T-helper 17 cell (primary cell): ENCODE data around the gene GIPR. TPM values are rescaled to one million over a fixed set of nuclear protein-coding genes. Genes with fewer than 3 reads are reported as not detected.
A peak's percentile ranks its signal among the peaks of the same experiment; 100 is the strongest.
"Not testable (repeated sequence)": the region's sequence is repeated elsewhere in the genome, so short reads cannot be mapped to it uniquely, and the experiment has no call there.

ENCODE experiments used
- ATAC-seq: fragments of 150-1000 bp; cut with Tn5 transposase; 2 replicates; pipeline ENCODE4 v1.10.0; 2021; ENCODE audit warnings: mild to moderate bottlenecking, moderate library complexity
- DNase-seq, 3 donors: peaks; one replicate each; pipeline versions ENCODE4 v3.0.0 to v3.0.0-alpha.2; 2020 to 2021
- H3K9me3 ChIP-seq: one replicate; pipeline ENCODE4 v1.7.0; 2013; ENCODE audit warnings: low read length, mild to moderate bottlenecking; ENCODE audit not compliant: control insufficient read depth, poor library complexity, severe bottlenecking
- H3K27ac Mint-ChIP-seq: one replicate; pipeline ENCODE4 v1.8.0; 2022; ENCODE audit warnings: mild to moderate bottlenecking, moderate library complexity, mixed read lengths
- H3K27me3 Mint-ChIP-seq: one replicate; pipeline ENCODE4 v1.8.0; 2022; ENCODE audit warnings: mixed read lengths
- H3K36me3 Mint-ChIP-seq: one replicate; pipeline ENCODE4 v1.8.0; 2022; ENCODE audit warnings: low read depth, mixed read lengths
- H3K4me1 Mint-ChIP-seq: one replicate; pipeline ENCODE4 v1.8.0; 2022; ENCODE audit warnings: mild to moderate bottlenecking, mixed read lengths
- H3K4me3 Mint-ChIP-seq: one replicate; pipeline ENCODE4 v1.8.0; 2022; ENCODE audit warnings: mild to moderate bottlenecking, moderate library complexity, mixed read lengths
- total RNA-seq, 4 donors: library from RNA in 2 of 4; stranded (reverse) in 2 of 4; gene quantifications; one replicate each; pipeline ENCODE4 v1.2.3 and lab custom pipeline; 2022 to 2026

The GIPR gene
- total RNA-seq: 1 to 10 TPM; 2.3 to 4.6 TPM
- 2.3 to 3.5 reads per million in 2 donors for total RNA-seq (lab: John Stamatoyannopoulos, UW)

GRCh38 chr19:45667620-45668341 is at the start of gene GIPR:
GIPR (plus strand) TSS chr19:45668221; CDS start chr19:45669521, 1,300 bp downstream.
- Mint-ChIP-seq H3K27me3 (peaks cover 40% of the 10 kb centered on the region), H3K27ac (peak within 1 kb of the TSS; percentile 90), H3K4me1 (peaks cover 36% of the 10 kb centered on the region), H3K4me3 (peak within 1 kb of the TSS; percentile 99), H3K36me3 (peaks cover 11% of the 10 kb centered on the region)
- ATAC-seq (peak; percentile 40), DNase-seq (peak in 2 of 3 donors; percentile 42 to 50)
- no peaks in the 10 kb centered on the region for H3K9me3 ChIP-seq

GRCh38 chr19:45621389-45621788 is 46.6 kb upstream of the GIPR start:
- H3K36me3 Mint-ChIP-seq: peaks cover 13% of the 10 kb centered on the region
- no peaks in the 10 kb centered on the region for H3K27me3 Mint-ChIP-seq

GRCh38 chr19:45621976-45622503 is 46.0 kb upstream of the GIPR start:
- Mint-ChIP-seq H3K4me1 (peaks cover 13% of the 10 kb centered on the region), H3K27ac (peak overlapping the region; percentile 51), H3K4me3 (no peak overlapping the region), H3K27me3 (no peaks in the 10 kb centered on the region), H3K36me3 (peaks cover 13% of the 10 kb centered on the region)
- no peaks in the 10 kb centered on the region for H3K9me3 ChIP-seq
- DNase-seq: no peak
- no peak for ATAC-seq

More at GRCh38 chr19:45621389-45621788, 46.6 kb upstream of the GIPR start:
- no peaks in the 10 kb centered on the region for H3K9me3 ChIP-seq
- ATAC-seq: no peak
- H3K4me1 Mint-ChIP-seq: peaks cover 13% of the 10 kb centered on the region
- peak overlapping the region; percentile 51 for H3K27ac Mint-ChIP-seq
- no peak for DNase-seq
- H3K4me3 Mint-ChIP-seq: no peak overlapping the region

GRCh38 chr19:45623984-45624383 is 44.0 kb upstream of the GIPR start:
- DNase-seq: no peak
- no peak overlapping the region for H3K4me3 Mint-ChIP-seq
- H3K4me1 Mint-ChIP-seq: peaks cover 13% of the 10 kb centered on the region
- H3K36me3 Mint-ChIP-seq: peaks cover 15% of the 10 kb centered on the region
- peak overlapping the region; percentile 85 for H3K27ac Mint-ChIP-seq
- H3K27me3 Mint-ChIP-seq: no peaks in the 10 kb centered on the region
- ATAC-seq: no peak
- H3K9me3 ChIP-seq: no peaks in the 10 kb centered on the region

GRCh38 chr19:45628219-45628618 is 39.8 kb upstream of the GIPR start:
- peaks cover 10% of the 10 kb centered on the region for H3K36me3 Mint-ChIP-seq
- DNase-seq: not testable (repeated sequence)

GRCh38 chr19:45629704-45630103 is 38.3 kb upstream of the GIPR start:
- Mint-ChIP-seq H3K27me3 (no peaks in the 10 kb centered on the region), H3K4me1 (no peaks in the 10 kb centered on the region), H3K36me3 (peaks cover 4% of the 10 kb centered on the region), H3K27ac (peak overlapping the region; percentile 49), H3K4me3 (no peak overlapping the region)
- no peak for ATAC-seq
- DNase-seq: no peak
- H3K9me3 ChIP-seq: no peaks in the 10 kb centered on the region

More at GRCh38 chr19:45628219-45628618, 39.8 kb upstream of the GIPR start:
- not testable (repeated sequence) for H3K27ac Mint-ChIP-seq, H3K4me1 Mint-ChIP-seq, H3K9me3 ChIP-seq, ATAC-seq, H3K27me3 Mint-ChIP-seq, H3K4me3 Mint-ChIP-seq

GRCh38 chr19:45630463-45630862 is 37.6 kb upstream of the GIPR start:
- H3K9me3 ChIP-seq: no peaks in the 10 kb centered on the region
- H3K36me3 Mint-ChIP-seq: peaks cover 4% of the 10 kb centered on the region
- no peak for ATAC-seq
- H3K4me1 Mint-ChIP-seq: no peaks in the 10 kb centered on the region
- no peak overlapping the region for H3K27ac Mint-ChIP-seq
- no peak overlapping the region for H3K4me3 Mint-ChIP-seq
- no peak for DNase-seq
- no peaks in the 10 kb centered on the region for H3K27me3 Mint-ChIP-seq

GRCh38 chr19:45632468-45633196 is 35.4 kb upstream of the GIPR start:
- no peak overlapping the region for H3K4me3 Mint-ChIP-seq
- H3K9me3 ChIP-seq: no peaks in the 10 kb centered on the region
- no peaks in the 10 kb centered on the region for H3K36me3 Mint-ChIP-seq
- H3K27ac Mint-ChIP-seq: no peak overlapping the region
- DNase-seq (peak in 2 of 3 donors; percentile 24 to 34), ATAC-seq (peak; percentile 39)
- H3K27me3 Mint-ChIP-seq: no peaks in the 10 kb centered on the region
- no peaks in the 10 kb centered on the region for H3K4me1 Mint-ChIP-seq

GRCh38 chr19:45636275-45636674 is 31.7 kb upstream of the GIPR start:
- ATAC-seq: no peak
- no peak for DNase-seq
- no peaks in the 10 kb centered on the region for H3K9me3 ChIP-seq
- Mint-ChIP-seq H3K4me3 (no peak overlapping the region), H3K36me3 (no peaks in the 10 kb centered on the region), H3K4me1 (peaks cover 14% of the 10 kb centered on the region), H3K27ac (no peak overlapping the region), H3K27me3 (no peaks in the 10 kb centered on the region)

- H3K36me3 Mint-ChIP-seq: no peaks in the 10 kb centered on the region
- H3K9me3 ChIP-seq: no peaks in the 10 kb centered on the region
- ATAC-seq (no peak), DNase-seq (no peak)
- no peak overlapping the region for H3K27ac Mint-ChIP-seq
- no peak overlapping the region for H3K4me3 Mint-ChIP-seq
- H3K27me3 Mint-ChIP-seq: no peaks in the 10 kb centered on the region
- H3K4me1 Mint-ChIP-seq: peaks cover 19% of the 10 kb centered on the region
These were observed 31.1 kb upstream of the GIPR start for GRCh38 chr19:45636902-45637301.

GRCh38 chr19:45637890-45638667 is 29.9 kb upstream of the GIPR start:
- no peak for ATAC-seq
- no peaks in the 10 kb centered on the region for H3K36me3 Mint-ChIP-seq
- H3K9me3 ChIP-seq: no peaks in the 10 kb centered on the region
- H3K4me3 Mint-ChIP-seq: peak overlapping the region; percentile 94
- peaks cover 26% of the 10 kb centered on the region for H3K4me1 Mint-ChIP-seq
- no peak for DNase-seq
- peak overlapping the region; percentile 80 for H3K27ac Mint-ChIP-seq
- no peaks in the 10 kb centered on the region for H3K27me3 Mint-ChIP-seq

GRCh38 chr19:45638930-45639729 is 28.9 kb upstream of the GIPR start, which contains the start of gene EML2:
EML2 (minus strand) TSS chr19:45639397; CDS start chr19:45639376, 21 bp downstream.
- H3K27ac Mint-ChIP-seq: peak within 1 kb of the TSS; percentile 93
- ATAC-seq: no peak
- H3K27me3 Mint-ChIP-seq: no peaks in the 10 kb centered on the region
- H3K36me3 Mint-ChIP-seq: no peaks in the 10 kb centered on the region
- H3K4me1 Mint-ChIP-seq: peaks cover 30% of the 10 kb centered on the region
- H3K9me3 ChIP-seq: no peaks in the 10 kb centered on the region
- DNase-seq: peak; percentile 32 to 55 (median 44)
- peak within 1 kb of the TSS; percentile 94 for H3K4me3 Mint-ChIP-seq
